ENCODE data around the gene ALB.

DNA sequence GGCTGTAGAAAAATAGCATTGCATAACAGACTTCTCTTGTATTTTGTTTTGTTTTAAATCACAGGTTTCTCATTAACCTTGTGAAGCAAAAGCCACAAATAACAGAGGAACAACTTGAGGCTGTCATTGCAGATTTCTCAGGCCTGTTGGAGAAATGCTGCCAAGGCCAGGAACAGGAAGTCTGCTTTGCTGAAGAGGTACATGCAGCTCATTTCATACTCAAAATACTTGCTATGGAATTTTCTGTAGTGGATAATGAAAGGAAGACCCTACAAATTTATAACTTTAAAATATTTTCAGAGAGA lies 49.6 kb downstream of the ALB start:
- TF ChIP-seq, protein P1, sequence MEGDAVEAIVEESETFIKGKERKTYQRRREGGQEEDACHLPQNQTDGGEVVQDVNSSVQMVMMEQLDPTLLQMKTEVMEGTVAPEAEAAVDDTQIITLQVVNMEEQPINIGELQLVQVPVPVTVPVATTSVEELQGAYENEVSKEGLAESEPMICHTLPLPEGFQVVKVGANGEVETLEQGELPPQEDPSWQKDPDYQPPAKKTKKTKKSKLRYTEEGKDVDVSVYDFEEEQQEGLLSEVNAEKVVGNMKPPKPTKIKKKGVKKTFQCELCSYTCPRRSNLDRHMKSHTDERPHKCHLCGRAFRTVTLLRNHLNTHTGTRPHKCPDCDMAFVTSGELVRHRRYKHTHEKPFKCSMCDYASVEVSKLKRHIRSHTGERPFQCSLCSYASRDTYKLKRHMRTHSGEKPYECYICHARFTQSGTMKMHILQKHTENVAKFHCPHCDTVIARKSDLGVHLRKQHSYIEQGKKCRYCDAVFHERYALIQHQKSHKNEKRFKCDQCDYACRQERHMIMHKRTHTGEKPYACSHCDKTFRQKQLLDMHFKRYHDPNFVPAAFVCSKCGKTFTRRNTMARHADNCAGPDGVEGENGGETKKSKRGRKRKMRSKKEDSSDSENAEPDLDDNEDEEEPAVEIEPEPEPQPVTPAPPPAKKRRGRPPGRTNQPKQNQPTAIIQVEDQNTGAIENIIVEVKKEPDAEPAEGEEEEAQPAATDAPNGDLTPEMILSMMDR (conservative IDR thresholded peaks at IDR 0.05) = no peak
- TF ChIP-seq ZFX (IDR thresholded peaks at IDR 0.05) = no peak
